ENCODE data around the gene DPH6. TPM values are rescaled to one million over a fixed set of nuclear protein-coding genes. Genes with fewer than 3 reads are reported as not detected.

The DPH6 gene
- total and polyA plus RNA-seq, 12 donors: 5.0 to 42.0 (median 15.7) TPM

- H3K27ac ChIP-seq: no peak overlapping the region
- H3K36me3 ChIP-seq (replicated peaks in 1 of 2): no peaks in the 10 kb centered on the region
- peaks cover 9 to 14% of the 10 kb centered on the region in 2 donors for H3K4me1 ChIP-seq (replicated peaks in 1 of 2)
- WGBS, 4 donors: 88 to 94% (median 93%) methylated on average over 10 to 11 of the region's 11 CpGs
- intact Hi-C loops (cut with DNase I): no loop called here
- H3K9me3 ChIP-seq (replicated peaks in 1 of 3): peaks cover 0 to 2% (median 0%) of the 10 kb centered on the region in 3 donors
- no peak for DNase-seq
- no peak overlapping the region for H3K4me3 ChIP-seq
- no peaks in the 10 kb centered on the region for H3K27me3 ChIP-seq
- TF ChIP-seq CTCF (IDR thresholded peaks at IDR 0.05) (no peak), POLR2A (IDR thresholded peaks at IDR 0.05) (no peak)
Observed at GRCh38 chr15:35547775-35548364, 1.9 kb upstream of the DPH6 start.

- Histone ChIP-seq H3K36me3 (replicated peaks in 1 of 2) (no peaks in the 10 kb centered on the region), H3K27ac (peak overlapping the region in 4 of 5 donors; percentile 97 to 99 (median 98)), H3K4me1 (replicated peaks in 1 of 2) (peaks cover 9 to 14% of the 10 kb centered on the region in 2 donors), H3K4me3 (peak overlapping the region; percentile 21 to 79 (median 58)), H3K9me3 (replicated peaks in 1 of 3) (peaks cover 0 to 2% (median 0%) of the 10 kb centered on the region in 3 donors), H3K27me3 (no peaks in the 10 kb centered on the region)
- TF ChIP-seq POLR2A (IDR thresholded peaks at IDR 0.05): no peak
- no peak for TF ChIP-seq CTCF (IDR thresholded peaks at IDR 0.05)
- WGBS, 4 donors: 55 to 60% (median 56%) methylated on average over 14 of the region's 14 CpGs
- intact Hi-C loops (cut with DNase I): no loop called here
- peak; percentile 30 to 69 (median 49) for DNase-seq
Observed at GRCh38 chr15:35546511-35547381, 781 bp upstream of the DPH6 start.

GRCh38 chr15:35545316-35545823, 595 bp downstream of the DPH6 start:
- 1 to 2% (median 2%) methylated on average over 15 of the region's 15 CpGs for WGBS, 4 donors
- H3K36me3 ChIP-seq (replicated peaks in 1 of 2): no peaks in the 10 kb centered on the region
- intact Hi-C loops (cut with DNase I): no loop called here
- H3K27ac ChIP-seq: peak overlapping the region; percentile 61 to 99 (median 97)
- peak overlapping the region in 3 of 4 donors; percentile 21 to 73 (median 44) for H3K4me3 ChIP-seq
- H3K4me1 ChIP-seq (replicated peaks in 1 of 2): peaks cover 9 to 14% of the 10 kb centered on the region in 2 donors
- H3K9me3 ChIP-seq (replicated peaks in 1 of 3): peaks cover 0 to 2% (median 0%) of the 10 kb centered on the region in 3 donors
- H3K27me3 ChIP-seq: no peaks in the 10 kb centered on the region
- TF ChIP-seq POLR2A (IDR thresholded peaks at IDR 0.05) (no peak), CTCF (IDR thresholded peaks at IDR 0.05) (peak in 2 of 6 experiments; percentile 4 to 37)
- peak; percentile 44 to 76 (median 57) for DNase-seq

GRCh38 chr15:35540885-35541284, 5.1 kb downstream of the DPH6 start:
- WGBS, 4 donors: 61 to 78% (median 74%) methylated on average over 1 of the region's 1 CpG

More at GRCh38 chr15:35540885-35541284, 5.1 kb downstream of the DPH6 start:
- no peak for DNase-seq
- no peak for TF ChIP-seq POLR2A (IDR thresholded peaks at IDR 0.05)
- TF ChIP-seq CTCF (IDR thresholded peaks at IDR 0.05): no peak
- H3K27ac ChIP-seq: no peak overlapping the region
- no peaks in the 10 kb centered on the region for H3K36me3 ChIP-seq (replicated peaks in 1 of 2)
- peaks cover 0 to 9% of the 10 kb centered on the region in 2 donors for H3K4me1 ChIP-seq (replicated peaks in 1 of 2)
- H3K4me3 ChIP-seq: no peak overlapping the region
- H3K27me3 ChIP-seq: no peaks in the 10 kb centered on the region
- intact Hi-C loops (cut with DNase I): no loop called here
- H3K9me3 ChIP-seq (replicated peaks in 1 of 3): peaks cover 0 to 2% (median 0%) of the 10 kb centered on the region in 3 donors
